ENCODE data around the gene TRHDE.
"Not testable (repeated sequence)": the region's sequence is repeated elsewhere in the genome, so short reads cannot be mapped to it uniquely, and the experiment has no call there.

The TRHDE gene

DNA sequence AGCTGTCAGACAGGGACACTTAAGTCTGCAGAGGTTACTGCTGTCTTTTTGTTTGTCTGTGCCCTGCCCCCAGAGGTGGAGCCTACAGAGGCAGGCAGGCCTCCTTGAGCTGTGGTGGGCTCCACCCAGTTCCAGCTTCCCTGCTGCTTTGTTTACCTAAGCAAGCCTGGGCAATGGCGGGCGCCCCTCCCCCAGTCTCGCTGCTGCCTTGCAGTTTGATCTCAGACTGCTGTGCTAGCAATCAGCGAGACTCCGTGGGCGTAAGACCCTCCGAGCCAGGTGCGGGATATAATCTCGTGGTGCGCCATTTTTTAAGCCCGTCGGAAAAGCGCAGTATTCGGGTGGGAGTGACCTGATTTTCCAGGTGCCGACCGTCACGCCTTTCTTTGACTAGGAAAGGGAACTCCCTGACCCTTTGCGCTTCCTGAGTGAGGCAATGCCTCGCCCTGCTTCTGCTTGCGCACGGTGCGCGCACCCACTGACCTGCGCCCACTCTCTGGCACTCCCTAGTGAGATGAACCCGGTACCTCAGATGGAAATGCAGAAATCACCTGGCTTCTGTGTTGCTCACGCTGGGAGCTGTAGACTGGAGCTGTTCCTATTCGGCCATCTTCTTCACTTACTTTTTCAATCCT, 248.0 kb downstream of the TRHDE start:
- DNase-seq = not testable (repeated sequence)

DNA sequence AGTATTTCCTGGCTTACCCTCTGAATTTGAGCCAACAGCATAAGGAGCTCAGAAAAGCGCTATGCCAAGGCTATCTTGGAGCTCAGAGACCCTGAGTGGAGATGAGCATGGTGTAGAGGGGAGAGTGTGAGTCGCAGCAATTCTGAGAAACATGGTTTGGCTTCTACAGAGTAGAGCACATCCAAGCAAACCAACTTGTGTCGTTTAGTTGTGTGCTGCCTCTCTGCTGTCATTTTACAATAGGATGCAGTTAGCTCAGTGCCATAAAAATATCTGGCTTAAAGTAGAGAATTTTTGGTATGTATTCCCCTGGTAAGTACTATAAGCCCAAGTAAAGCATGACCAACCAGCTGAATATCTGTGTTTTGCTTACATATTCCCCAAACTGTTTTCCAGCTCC, 249.2 kb downstream of the TRHDE start:
- DNase-seq = no peak

DNA sequence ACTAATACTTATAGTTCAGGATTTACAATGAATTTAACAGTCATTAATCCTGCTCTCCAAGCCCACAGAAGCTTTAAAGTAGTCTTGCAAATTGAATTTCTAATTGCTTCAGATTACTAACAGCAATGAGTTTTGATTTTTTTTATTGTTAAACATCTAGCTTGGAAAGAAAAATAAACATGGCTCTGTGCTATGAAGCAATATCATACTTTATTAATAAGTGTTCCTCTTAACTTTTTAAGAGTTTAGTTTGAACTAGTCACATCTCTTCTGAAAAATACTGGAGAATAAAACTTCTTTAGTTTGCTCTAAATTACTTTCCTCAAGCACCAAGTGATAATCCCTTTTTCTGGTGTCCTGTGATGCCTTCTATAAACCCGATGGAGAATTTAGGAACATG, 250.2 kb downstream of the TRHDE start:
- no peak for DNase-seq

- no peak for DNase-seq
These were observed 251.6 kb downstream of the TRHDE start for GRCh38 chr12:72523754-72524153.

- DNase-seq = no peak
These were observed 263.2 kb downstream of the TRHDE start for GRCh38 chr12:72535212-72535990.

DNA sequence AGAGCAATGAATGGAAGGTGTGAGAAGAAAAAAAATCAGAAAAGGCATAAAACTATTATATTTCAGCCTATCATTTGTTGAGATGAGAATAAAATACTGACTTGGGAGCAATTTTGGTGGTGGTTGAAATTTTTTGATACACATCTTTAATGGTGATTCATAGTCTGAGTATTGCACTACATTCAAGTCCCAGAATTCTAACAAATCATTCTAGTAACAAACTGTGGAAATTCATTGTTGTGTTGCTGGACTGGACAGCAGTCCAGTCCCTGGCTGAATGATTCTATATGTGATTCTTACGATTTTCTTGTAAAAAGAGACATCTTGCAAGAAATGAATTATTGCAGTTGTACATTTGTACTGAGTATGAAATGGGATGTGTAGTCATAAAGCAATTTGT, 268.6 kb downstream of the TRHDE start:
- DNase-seq = no peak

GRCh38 chr12:72543777-72544467, 271.8 kb downstream of the TRHDE start:
- DNase-seq = no peak

GRCh38 chr12:72546106-72546505, 273.9 kb downstream of the TRHDE start:
- no peak for DNase-seq

DNA sequence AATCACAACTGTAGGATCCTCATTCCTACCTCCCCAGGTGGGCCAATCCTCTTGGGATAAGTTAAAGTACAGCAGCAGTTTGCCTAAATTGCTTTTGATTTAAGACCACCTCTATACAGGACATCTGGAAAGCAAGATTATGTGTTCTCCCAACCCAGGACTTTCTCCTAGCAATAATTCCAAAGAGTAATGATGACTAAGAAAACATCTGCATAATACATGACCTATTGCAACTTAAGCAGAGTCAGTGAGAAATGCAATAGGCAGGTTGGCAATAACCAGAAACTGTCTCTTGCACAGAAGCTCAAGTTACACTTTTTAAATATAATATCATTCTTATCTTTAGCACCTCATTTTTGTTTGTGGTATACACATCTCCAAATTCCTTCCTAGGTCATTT, 275.4 kb downstream of the TRHDE start:
- no peak for DNase-seq

GRCh38 chr12:72549184-72549583, 277.0 kb downstream of the TRHDE start:
- no peak for DNase-seq

DNA sequence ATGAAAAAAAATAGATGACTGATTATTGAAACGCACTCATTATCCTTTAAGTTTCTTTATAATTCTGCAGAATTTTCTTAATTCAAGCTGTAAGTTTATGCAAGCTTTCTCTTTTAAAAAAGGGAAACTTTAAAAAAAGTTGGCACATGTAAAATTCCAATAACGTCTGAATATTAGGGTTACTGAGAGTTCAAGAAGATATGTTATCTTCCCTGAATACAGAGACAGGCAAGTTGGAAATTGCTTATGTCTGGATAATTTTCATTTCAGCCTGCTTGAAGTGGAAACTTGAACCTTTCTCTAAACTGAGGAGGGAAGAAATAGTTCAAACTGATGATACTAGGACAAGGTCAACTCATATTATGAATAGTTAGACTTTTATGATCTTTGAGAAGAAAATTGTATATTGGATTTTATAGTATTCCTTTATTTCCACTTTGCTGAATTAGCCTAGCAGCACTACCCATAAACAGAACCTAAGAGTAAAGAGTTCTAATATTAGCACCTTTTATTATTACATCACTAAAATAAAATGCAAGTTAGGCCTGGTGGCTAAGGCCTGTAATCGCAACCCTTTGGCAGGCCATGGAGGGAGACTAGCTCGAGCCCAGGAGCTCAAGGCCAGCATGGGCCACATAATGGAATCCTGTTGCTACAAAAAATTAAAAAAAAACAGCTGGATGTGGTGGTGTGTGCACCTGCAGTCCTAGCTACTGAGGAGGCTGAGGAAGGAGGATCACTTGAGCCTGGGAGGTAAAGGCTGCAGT, 288.0 kb downstream of the TRHDE start:
- no peak for DNase-seq

DNA sequence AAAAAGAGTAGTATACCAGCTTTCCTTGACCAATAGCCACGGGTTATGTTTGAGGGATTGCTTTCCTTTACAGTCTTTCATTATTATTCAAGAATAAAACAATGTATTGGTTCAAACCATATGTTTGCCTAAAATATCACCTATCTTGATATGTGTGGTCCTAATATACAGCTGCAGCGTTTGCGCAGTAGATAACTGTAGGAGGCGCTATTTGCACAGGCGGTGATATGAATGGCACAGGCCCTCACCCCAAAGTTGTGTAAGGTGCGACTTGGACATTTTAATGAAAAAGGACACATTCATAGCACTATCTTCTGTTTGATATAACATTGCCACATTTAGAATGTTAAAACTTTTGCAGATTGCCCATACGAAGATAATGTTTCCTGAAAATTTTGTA, 298.4 kb downstream of the TRHDE start:
- no peak for DNase-seq

GRCh38 chr12:72574138-72574537, 302.0 kb downstream of the TRHDE start:
- DNase-seq = no peak

DNA sequence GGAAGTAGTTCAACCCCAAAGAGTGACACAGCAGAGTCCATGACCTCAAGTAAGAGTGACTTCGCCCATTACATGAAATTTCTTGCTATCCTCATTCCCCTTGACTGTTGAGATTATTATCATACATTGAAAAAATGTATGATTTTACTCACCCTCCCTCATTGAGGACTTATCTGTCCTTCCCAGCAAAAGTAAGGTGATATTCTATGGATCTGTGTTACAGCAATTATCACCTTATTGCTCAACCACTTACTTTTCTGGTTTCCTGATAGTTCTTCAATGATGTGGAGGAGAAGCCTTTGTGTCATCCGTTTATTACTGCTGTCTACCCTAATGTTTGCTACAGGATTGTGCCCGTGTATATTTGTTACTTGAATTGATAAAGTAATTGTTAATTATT, 306.2 kb downstream of the TRHDE start:
- DNase-seq = no peak

DNA sequence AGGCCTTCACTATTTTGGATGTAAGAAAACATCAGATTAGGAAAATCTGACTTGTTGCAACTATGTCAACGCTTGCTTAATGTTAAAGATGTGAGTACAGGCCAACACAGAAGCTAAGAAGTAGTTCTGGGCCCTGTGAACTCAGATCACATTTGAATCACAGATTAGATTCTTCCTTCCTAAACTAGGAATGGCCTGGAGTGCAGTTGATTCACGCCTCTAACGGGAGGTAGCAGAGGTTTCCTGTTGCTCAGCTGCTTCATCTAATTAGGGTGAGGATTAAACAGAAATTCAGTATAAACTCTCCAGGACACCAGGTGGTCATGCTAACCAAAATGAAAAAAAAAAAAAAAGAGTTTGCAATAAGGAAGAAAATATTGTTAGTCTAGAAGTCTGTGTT, 314.3 kb downstream of the TRHDE start:
- no peak for DNase-seq

DNA sequence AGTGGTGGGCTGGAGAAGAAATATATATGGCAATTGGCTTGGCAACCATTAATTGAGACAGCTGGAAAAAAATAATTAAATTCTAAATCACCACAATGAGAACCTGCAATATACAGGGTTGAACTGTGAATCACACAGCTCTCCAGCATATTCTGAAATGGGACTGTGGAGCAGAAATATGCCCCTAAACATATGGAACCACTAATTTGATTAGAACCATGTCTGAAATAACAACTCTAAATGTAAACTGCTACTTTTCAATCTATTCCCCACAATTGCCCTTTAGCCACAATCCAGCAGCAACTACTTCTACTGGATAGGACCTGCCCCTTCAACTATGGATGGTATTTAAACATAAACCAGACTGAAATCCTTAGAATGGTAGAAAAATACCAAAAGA, 330.4 kb downstream of the TRHDE start:
- no peak for DNase-seq

GRCh38 chr12:72605975-72606374, 333.8 kb downstream of the TRHDE start:
- no peak for DNase-seq

DNA sequence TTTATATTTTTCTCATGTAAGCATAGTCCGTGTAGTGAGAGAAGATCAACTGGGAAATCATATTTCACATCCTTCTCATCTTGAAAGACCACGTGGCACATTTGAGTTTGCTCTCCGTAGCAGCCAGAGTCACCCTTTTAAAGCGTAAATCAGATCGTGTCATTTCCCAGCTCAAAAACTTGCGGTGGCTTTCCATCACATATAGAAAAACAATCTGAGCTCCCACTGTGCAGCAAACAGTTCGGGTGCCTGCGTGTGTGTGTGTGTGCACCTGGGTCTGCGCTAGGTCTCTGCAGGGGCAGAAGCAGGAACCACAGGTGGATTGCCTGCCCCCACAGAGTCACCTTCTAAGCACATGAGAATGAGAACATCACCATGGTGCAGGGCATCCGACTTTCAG, 338.2 kb downstream of the TRHDE start:
- DNase-seq = no peak

- no peak for DNase-seq
These were observed 338.7 kb downstream of the TRHDE start for GRCh38 chr12:72610854-72611358.

DNA sequence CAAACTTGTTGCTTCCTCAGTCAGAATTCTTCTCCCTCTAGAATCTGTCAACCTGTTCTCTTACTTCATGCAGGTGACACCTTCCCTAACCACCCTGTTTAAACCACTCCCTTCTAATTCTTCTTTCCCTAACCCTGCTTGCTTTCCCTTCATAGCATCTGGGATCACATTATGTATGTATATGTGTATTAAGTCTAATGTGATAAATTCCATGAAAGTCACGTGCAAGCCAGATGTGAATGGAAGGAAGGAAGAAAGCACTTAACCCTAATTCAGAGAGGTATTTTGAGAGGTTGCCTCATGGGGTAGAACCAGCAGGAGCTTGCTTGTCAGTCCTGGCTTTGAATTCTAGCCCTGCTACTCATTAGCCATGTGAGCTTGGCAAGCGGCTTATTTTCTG, 340.0 kb downstream of the TRHDE start:
- no peak for DNase-seq

DNA sequence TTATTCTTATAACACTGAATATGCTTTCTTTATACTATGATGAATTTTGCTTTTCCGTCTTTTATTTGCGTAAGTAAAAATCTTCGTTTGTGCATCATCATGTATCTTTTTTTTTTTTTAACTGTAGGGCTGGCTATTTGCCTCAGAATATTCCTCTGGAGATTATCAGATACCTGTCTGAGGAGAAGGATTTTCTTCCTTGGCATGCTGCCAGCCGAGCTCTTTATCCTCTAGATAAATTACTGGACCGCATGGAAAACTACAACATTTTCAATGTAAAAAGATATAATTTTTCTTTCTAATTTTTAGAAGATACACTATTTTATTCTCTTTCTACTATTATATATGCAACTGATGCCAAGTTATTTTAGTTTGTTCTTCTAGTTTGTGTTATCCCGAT, 346.6 kb downstream of the TRHDE start:
- DNase-seq = no peak

DNA sequence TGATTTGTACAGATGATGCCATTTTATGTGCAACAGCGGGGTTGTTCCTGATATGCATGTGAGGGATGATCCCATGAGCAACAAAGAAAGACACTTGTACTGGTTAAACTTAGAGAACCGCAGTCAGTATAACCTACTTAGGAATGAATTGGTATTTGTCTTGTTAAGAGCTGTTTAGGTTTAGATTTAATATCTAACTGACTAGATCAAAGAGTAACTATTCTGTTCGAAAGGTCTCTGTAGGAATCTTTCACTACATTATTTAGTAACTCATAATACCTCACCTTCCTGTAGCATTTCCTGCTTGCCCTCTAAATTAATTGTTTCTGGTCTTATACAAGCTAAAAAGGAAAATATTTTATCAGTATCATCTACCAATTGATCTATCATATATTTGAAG, 350.4 kb downstream of the TRHDE start:
- DNase-seq = no peak
